ENCODE data around the gene RPS27L. TPM values are rescaled to one million over a fixed set of nuclear protein-coding genes. Genes with fewer than 3 reads are reported as not detected.

The RPS27L gene
- total RNA-seq (48.1 TPM), polyA plus RNA-seq (97.4 TPM)

- Histone ChIP-seq H3K4me3 (ENCODE audit: low read depth, low read length) (peak within 1 kb of the TSS; percentile 84), H3K27ac (ENCODE audit: low read depth) (peak within 1 kb of the TSS; percentile 98)
- WGBS, result under 1% methylated on average over 60 of the region's 60 CpGs
These were observed at the start of gene RPS27L for GRCh38 chr15:63157118-63157843. Gene RPS27L (minus strand): TSS chr15:63157477. CDS start chr15:63157405, 72 bp downstream.

GRCh38 chr15:63206079-63206478, 48.8 kb upstream of the RPS27L start:
- WGBS, result 94% methylated on average over 2 of the region's 2 CpGs
- no peak for DNase-seq (ENCODE audit: extremely low spot score)
- no peaks in the 10 kb centered on the region for H3K4me1 ChIP-seq (ENCODE audit: insufficient read depth)
- no peak overlapping the region for H3K27ac ChIP-seq (ENCODE audit: low read depth)
- no peaks in the 10 kb centered on the region for H3K36me3 ChIP-seq (ENCODE audit: insufficient read depth)
- no peak overlapping the region for H3K4me3 ChIP-seq (ENCODE audit: low read depth, low read length)

More at GRCh38 chr15:63157118-63157843, at the start of gene RPS27L:
- Histone ChIP-seq H3K36me3 (ENCODE audit: insufficient read depth) (no peaks in the 10 kb centered on the region), H3K4me1 (ENCODE audit: insufficient read depth) (no peaks in the 10 kb centered on the region)
- DNase-seq (ENCODE audit: extremely low spot score), result peak; percentile 89

- no peak for DNase-seq (ENCODE audit: extremely low spot score)
- WGBS, result 89% methylated on average over 9 of the region's 9 CpGs
- H3K4me1 ChIP-seq (ENCODE audit: insufficient read depth), result no peaks in the 10 kb centered on the region
- no peak overlapping the region for H3K27ac ChIP-seq (ENCODE audit: low read depth)
- H3K36me3 ChIP-seq (ENCODE audit: insufficient read depth), result no peaks in the 10 kb centered on the region
- no peak overlapping the region for H3K4me3 ChIP-seq (ENCODE audit: low read depth, low read length)
These were observed 46.3 kb upstream of the RPS27L start for GRCh38 chr15:63203451-63204090.

GRCh38 chr15:63202861-63203260, 45.6 kb upstream of the RPS27L start:
- no peak overlapping the region for H3K27ac ChIP-seq (ENCODE audit: low read depth)
- 51% methylated on average over 5 of the region's 5 CpGs for WGBS

GRCh38 chr15:63200464-63201249, 43.4 kb upstream of the RPS27L start:
- Histone ChIP-seq H3K27ac (ENCODE audit: low read depth) (no peak overlapping the region), H3K36me3 (ENCODE audit: insufficient read depth) (no peaks in the 10 kb centered on the region), H3K4me3 (ENCODE audit: low read depth, low read length) (no peak overlapping the region), H3K4me1 (ENCODE audit: insufficient read depth) (no peaks in the 10 kb centered on the region)
- no peak for DNase-seq (ENCODE audit: extremely low spot score)
- 90% methylated on average over 5 of the region's 5 CpGs for WGBS

More at GRCh38 chr15:63202861-63203260, 45.6 kb upstream of the RPS27L start:
- H3K36me3 ChIP-seq (ENCODE audit: insufficient read depth), result no peaks in the 10 kb centered on the region
- DNase-seq (ENCODE audit: extremely low spot score), result no peak
- H3K4me3 ChIP-seq (ENCODE audit: low read depth, low read length), result no peak overlapping the region
- H3K4me1 ChIP-seq (ENCODE audit: insufficient read depth), result no peaks in the 10 kb centered on the region

GRCh38 chr15:63198371-63199250, 41.3 kb upstream of the RPS27L start:
- 41% methylated on average over 8 of the region's 8 CpGs for WGBS
- no peak for DNase-seq (ENCODE audit: extremely low spot score)
- no peaks in the 10 kb centered on the region for H3K4me1 ChIP-seq (ENCODE audit: insufficient read depth)
- no peaks in the 10 kb centered on the region for H3K36me3 ChIP-seq (ENCODE audit: insufficient read depth)
- H3K4me3 ChIP-seq (ENCODE audit: low read depth, low read length), result peak overlapping the region; percentile 1
- peak overlapping the region; percentile 38 for H3K27ac ChIP-seq (ENCODE audit: low read depth)

GRCh38 chr15:63197626-63198025, 40.3 kb upstream of the RPS27L start:
- Histone ChIP-seq H3K27ac (ENCODE audit: low read depth) (no peak overlapping the region), H3K4me3 (ENCODE audit: low read depth, low read length) (no peak overlapping the region), H3K4me1 (ENCODE audit: insufficient read depth) (no peaks in the 10 kb centered on the region), H3K36me3 (ENCODE audit: insufficient read depth) (no peaks in the 10 kb centered on the region)
- 95% methylated on average over 1 of the region's 1 CpG for WGBS
- no peak for DNase-seq (ENCODE audit: extremely low spot score)

GRCh38 chr15:63196842-63197241, 39.6 kb upstream of the RPS27L start:
- H3K27ac ChIP-seq (ENCODE audit: low read depth), result peak overlapping the region; percentile 32
- no peaks in the 10 kb centered on the region for H3K36me3 ChIP-seq (ENCODE audit: insufficient read depth)
- H3K4me3 ChIP-seq (ENCODE audit: low read depth, low read length), result no peak overlapping the region
- 73% methylated on average over 1 of the region's 1 CpG for WGBS
- DNase-seq (ENCODE audit: extremely low spot score), result no peak
- no peaks in the 10 kb centered on the region for H3K4me1 ChIP-seq (ENCODE audit: insufficient read depth)

- no peaks in the 10 kb centered on the region for H3K36me3 ChIP-seq (ENCODE audit: insufficient read depth)
- 69% methylated on average over 3 of the region's 3 CpGs for WGBS
- peak overlapping the region; percentile 62 for H3K27ac ChIP-seq (ENCODE audit: low read depth)
- no peak overlapping the region for H3K4me3 ChIP-seq (ENCODE audit: low read depth, low read length)
- DNase-seq (ENCODE audit: extremely low spot score), result no peak
- no peaks in the 10 kb centered on the region for H3K4me1 ChIP-seq (ENCODE audit: insufficient read depth)
These were observed 38.3 kb upstream of the RPS27L start for GRCh38 chr15:63195569-63196015.

- Histone ChIP-seq H3K4me1 (ENCODE audit: insufficient read depth) (no peaks in the 10 kb centered on the region), H3K27ac (ENCODE audit: low read depth) (no peak overlapping the region), H3K36me3 (ENCODE audit: insufficient read depth) (no peaks in the 10 kb centered on the region), H3K4me3 (ENCODE audit: low read depth, low read length) (no peak overlapping the region)
- 49% methylated on average over 4 of the region's 4 CpGs for WGBS
- DNase-seq (ENCODE audit: extremely low spot score), result no peak
These were observed 37.7 kb upstream of the RPS27L start for GRCh38 chr15:63194880-63195568.

- DNase-seq (ENCODE audit: extremely low spot score), result no peak
- H3K4me1 ChIP-seq (ENCODE audit: insufficient read depth), result no peaks in the 10 kb centered on the region
- H3K36me3 ChIP-seq (ENCODE audit: insufficient read depth), result no peaks in the 10 kb centered on the region
- WGBS, result 77% methylated on average over 4 of the region's 4 CpGs
- H3K4me3 ChIP-seq (ENCODE audit: low read depth, low read length), result no peak overlapping the region
- H3K27ac ChIP-seq (ENCODE audit: low read depth), result peak overlapping the region; percentile 23
These were observed 37.0 kb upstream of the RPS27L start for GRCh38 chr15:63194302-63194701.

GRCh38 chr15:63192619-63193206, 35.4 kb upstream of the RPS27L start:
- H3K36me3 ChIP-seq (ENCODE audit: insufficient read depth), result no peaks in the 10 kb centered on the region
- no peaks in the 10 kb centered on the region for H3K4me1 ChIP-seq (ENCODE audit: insufficient read depth)
- H3K27ac ChIP-seq (ENCODE audit: low read depth), result no peak overlapping the region
- DNase-seq (ENCODE audit: extremely low spot score), result no peak
- WGBS, result 93% methylated on average over 5 of the region's 5 CpGs
- no peak overlapping the region for H3K4me3 ChIP-seq (ENCODE audit: low read depth, low read length)

Data from urinary bladder (tissue), 4 donors.